Stimulated activated effector memory CD8-positive, alpha-beta T cell treated with anti-CD3 and anti-CD28 coated beads, Interleukin-12 subunit alpha, Interleukin-12 subunit beta, amount 100 ng/mL, for 72 hours (primary cell): ENCODE results near the gene PIP5K1B.
A peak's percentile ranks its signal among the peaks of the same experiment; 100 is the strongest.
"Not testable (repeated sequence)": the region's sequence is repeated elsewhere in the genome, so short reads cannot be mapped to it uniquely, and the experiment has no call there.

Source experiments
- ATAC-seq: fragments of 150-1000 bp; cut with Tn5 transposase; 2 replicates; pipeline ENCODE4 v1.10.0; 2021
- DNase-seq, 2 donors: peaks; one replicate each; pipeline ENCODE4 v3.0.0; 2021 to 2022; ENCODE audit warnings: low spot score in 2 of 2
- H3K27ac Mint-ChIP-seq: one replicate; pipeline ENCODE4 v1.8.0; 2022; ENCODE audit warnings: mild to moderate bottlenecking, mixed read lengths
- H3K36me3 Mint-ChIP-seq: one replicate; pipeline ENCODE4 v1.8.0; 2022; ENCODE audit warnings: mild to moderate bottlenecking, mixed read lengths
- H3K4me1 Mint-ChIP-seq: one replicate; pipeline ENCODE4 v1.8.0; 2022; ENCODE audit warnings: mixed read lengths
- H3K4me3 Mint-ChIP-seq: one replicate; pipeline ENCODE4 v1.8.0; 2022; ENCODE audit warnings: mild to moderate bottlenecking, mixed read lengths
- H3K9me3 Mint-ChIP-seq: one replicate; pipeline ENCODE4 v1.8.0; 2022; ENCODE audit warnings: mixed read lengths

The PIP5K1B gene, protein sequence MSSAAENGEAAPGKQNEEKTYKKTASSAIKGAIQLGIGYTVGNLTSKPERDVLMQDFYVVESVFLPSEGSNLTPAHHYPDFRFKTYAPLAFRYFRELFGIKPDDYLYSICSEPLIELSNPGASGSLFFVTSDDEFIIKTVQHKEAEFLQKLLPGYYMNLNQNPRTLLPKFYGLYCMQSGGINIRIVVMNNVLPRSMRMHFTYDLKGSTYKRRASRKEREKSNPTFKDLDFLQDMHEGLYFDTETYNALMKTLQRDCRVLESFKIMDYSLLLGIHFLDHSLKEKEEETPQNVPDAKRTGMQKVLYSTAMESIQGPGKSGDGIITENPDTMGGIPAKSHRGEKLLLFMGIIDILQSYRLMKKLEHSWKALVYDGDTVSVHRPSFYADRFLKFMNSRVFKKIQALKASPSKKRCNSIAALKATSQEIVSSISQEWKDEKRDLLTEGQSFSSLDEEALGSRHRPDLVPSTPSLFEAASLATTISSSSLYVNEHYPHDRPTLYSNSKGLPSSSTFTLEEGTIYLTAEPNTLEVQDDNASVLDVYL

DNA sequence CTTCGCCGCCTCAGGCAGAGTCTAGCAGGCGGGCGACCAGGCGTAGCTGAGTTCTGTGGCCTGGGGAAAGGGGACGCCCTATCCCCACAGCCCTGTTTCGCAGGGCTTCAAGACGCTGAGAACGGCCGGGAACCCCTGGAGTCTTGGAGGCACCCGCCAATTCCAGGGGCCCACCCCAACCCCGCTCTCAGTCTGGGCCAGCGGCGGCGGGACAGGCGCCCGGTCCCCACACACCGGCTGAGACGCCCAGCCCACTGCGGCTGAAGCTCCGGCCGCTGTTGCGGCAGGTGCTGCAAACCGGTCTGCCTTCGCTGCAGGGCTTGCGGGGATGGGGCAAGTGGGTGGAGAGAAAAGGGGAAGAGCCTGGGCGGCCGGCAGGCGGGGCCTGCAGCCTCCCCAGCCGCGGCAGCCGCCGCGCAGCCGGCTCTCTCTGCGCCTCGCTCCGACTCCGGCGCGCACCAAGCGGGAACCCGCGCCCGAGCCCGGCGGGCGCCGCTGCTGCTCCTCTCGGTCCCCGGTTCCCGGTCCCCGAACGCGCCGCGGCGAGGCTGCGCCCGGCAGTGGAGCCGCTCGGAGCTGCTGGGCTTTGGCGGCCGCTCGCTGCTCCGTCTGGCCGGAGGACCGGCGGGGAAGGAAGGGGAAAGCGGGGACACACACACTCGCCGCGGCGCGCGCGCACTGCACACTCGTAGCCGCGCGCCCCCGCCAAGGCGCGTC, at the start of gene PIP5K1B:
PIP5K1B (plus strand) TSS at position 427 of the 717 bp plus-strand sequence. CDS start 117,375 bp downstream, outside the sequence.
- Mint-ChIP-seq H3K27ac (no peak within 1 kb of the TSS), H3K9me3 (no peaks in the 10 kb centered on the region), H3K4me1 (no peaks in the 10 kb centered on the region), H3K4me3 (peak within 1 kb of the TSS; percentile 62), H3K36me3 (no peaks in the 10 kb centered on the region)
- peak; percentile 8 to 72 for DNase-seq
- ATAC-seq, result peak; percentile 78

DNA sequence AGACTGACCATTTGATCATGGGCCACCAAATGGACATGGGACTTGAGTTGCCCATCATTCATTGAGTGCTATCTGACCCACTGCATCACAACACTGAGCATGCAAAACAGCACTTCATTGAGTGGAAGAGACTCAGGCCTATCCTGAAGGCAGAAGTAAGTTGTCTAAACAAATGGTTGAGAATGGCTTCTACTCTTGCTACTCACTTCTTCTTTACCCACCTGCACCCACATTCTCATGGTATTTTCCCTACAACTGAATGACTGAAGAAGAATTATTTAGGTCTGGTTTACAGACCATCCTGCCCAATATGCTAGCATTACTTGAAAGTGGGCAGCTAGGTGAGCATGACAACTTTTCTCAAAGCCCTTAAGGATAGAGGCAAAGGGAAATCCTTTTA, 41.0 kb upstream of the PIP5K1B start:
- no peak for DNase-seq
- no peak for ATAC-seq
- Mint-ChIP-seq H3K4me3 (no peak overlapping the region), H3K4me1 (no peaks in the 10 kb centered on the region), H3K9me3 (no peaks in the 10 kb centered on the region), H3K36me3 (no peaks in the 10 kb centered on the region), H3K27ac (no peak overlapping the region)

DNA sequence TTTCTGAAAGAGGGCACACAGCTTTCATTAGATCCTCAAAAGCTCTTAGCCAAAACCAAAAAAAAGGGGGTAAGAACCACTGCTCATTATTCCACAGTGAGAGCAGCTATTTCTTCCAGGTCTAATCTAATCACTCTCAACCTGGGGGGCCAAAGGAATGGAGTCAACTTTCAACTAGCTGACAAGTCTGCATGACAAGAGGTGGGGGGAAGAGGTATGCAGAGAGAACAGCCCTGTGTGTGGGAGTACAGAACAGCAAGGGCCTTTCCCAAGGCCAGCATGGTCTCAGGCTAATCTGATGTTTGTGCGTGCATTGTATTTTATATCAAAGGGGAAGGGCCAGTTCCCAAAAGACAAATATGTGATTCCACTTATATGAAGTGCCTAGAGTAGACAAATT, 36.9 kb upstream of the PIP5K1B start:
- ATAC-seq (no peak), DNase-seq (no peak)
- H3K36me3 Mint-ChIP-seq, result no peaks in the 10 kb centered on the region
- H3K9me3 Mint-ChIP-seq, result no peaks in the 10 kb centered on the region
- H3K4me3 Mint-ChIP-seq, result no peak overlapping the region
- no peak overlapping the region for H3K27ac Mint-ChIP-seq
- no peaks in the 10 kb centered on the region for H3K4me1 Mint-ChIP-seq

DNA sequence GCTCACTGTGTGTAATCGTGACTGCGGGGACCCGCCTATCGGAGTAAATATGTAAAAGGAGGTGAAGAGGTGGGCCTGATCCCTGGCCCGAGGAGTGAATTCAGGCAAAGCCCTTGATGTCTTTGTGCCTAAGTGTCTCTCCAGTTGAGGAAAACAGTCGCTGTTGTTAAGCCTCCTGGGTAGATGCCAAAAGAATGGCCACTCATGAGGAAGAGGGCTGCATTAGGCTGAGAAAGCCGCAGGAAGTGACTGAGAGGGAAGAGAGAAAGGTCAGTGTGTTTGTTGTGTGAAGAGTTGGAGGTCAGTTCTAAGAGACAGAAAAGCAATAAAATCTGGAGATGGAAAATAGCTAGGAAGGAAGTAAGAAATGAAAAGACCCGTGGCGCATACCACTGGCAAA, 35.8 kb upstream of the PIP5K1B start:
- no peak for ATAC-seq
- no peaks in the 10 kb centered on the region for H3K9me3 Mint-ChIP-seq
- H3K4me1 Mint-ChIP-seq, result no peaks in the 10 kb centered on the region
- H3K27ac Mint-ChIP-seq, result no peak overlapping the region
- H3K36me3 Mint-ChIP-seq, result no peaks in the 10 kb centered on the region
- no peak for DNase-seq
- no peak overlapping the region for H3K4me3 Mint-ChIP-seq

DNA sequence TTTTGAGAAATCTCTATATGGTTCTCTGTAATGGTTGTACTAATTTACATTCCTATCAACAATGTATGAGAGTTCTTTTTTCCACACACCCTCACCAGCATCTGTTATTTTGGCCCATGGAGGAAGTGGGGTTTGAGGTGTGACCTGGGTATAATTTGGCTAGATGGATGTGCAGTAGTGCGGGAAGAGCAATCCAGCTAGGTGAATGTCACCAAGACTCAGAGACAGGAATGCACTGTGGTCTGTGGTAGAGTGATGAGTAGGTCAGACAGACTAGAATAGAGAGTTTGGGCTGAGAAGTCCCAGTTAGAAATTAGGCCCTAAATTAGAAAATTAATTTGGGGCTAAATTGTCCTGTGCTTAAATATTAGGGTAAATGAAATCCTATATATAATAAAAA, 32.8 kb upstream of the PIP5K1B start:
- Mint-ChIP-seq H3K27ac (no peak overlapping the region), H3K4me1 (no peaks in the 10 kb centered on the region), H3K36me3 (no peaks in the 10 kb centered on the region), H3K4me3 (no peak overlapping the region), H3K9me3 (no peaks in the 10 kb centered on the region)
- DNase-seq (no peak), ATAC-seq (no peak)

DNA sequence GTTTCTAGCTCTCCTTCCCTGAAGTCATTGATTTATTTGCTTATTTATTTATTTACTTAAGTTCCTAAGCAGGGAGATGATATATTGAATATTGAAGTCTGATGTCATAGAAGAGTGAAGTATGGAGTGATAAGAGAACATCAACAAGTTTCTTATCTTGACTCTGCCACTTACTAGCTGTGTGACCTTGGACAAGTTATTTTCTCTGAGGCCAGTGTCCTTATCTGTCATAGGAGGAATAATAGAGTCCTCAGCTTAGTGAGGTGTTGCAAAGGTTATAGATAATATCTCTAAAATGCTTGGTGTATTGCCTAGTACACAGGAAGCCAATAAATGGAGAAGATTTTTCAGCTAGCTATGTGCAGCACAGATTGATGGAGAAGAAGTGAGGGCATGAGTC, 32.4 kb upstream of the PIP5K1B start:
- H3K4me3 Mint-ChIP-seq, result no peak overlapping the region
- no peak for DNase-seq
- no peaks in the 10 kb centered on the region for H3K9me3 Mint-ChIP-seq
- H3K4me1 Mint-ChIP-seq, result no peaks in the 10 kb centered on the region
- ATAC-seq, result no peak
- no peak overlapping the region for H3K27ac Mint-ChIP-seq
- no peaks in the 10 kb centered on the region for H3K36me3 Mint-ChIP-seq

DNA sequence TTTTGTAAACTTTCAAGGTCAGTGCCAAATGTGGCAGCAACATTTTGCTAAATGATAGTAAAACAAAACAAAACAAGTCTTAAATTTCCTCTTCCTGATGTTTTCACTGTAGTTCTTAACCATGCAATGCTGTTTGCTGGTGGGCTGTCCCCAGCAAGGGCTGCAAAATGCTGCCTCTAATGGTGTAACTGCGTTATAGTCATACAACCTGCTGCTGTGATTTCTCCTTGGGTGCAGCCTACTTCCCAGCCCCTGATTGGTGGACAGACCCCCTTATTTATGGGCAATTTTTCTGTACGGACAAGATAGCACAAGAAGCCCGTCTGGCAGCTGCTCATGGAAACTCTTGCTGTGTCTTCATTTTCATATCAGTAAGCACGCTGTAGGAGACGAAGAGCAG, 26.6 kb upstream of the PIP5K1B start:
- Mint-ChIP-seq H3K4me1 (no peaks in the 10 kb centered on the region), H3K27ac (no peak overlapping the region), H3K9me3 (no peaks in the 10 kb centered on the region), H3K36me3 (no peaks in the 10 kb centered on the region), H3K4me3 (no peak overlapping the region)
- no peak for DNase-seq
- ATAC-seq, result no peak

DNA sequence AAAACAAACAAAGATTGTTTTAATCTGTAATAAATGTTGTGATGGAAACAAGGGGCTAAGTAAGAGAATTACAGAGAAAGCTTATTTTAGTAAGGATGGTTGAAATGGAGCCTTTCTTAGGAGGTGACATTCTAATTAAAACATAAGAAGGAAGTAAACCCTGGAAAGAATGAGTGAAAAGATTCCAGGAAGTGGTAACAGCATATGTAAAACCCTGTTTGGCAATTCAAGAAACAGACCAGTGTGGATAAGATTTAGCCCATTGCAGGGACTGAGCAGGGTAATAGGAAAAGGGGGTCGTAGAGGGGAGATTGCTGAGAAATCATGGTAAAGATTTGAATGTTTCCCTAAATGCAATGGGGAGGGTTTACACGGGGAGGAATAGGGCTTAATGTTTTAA, 21.6 kb upstream of the PIP5K1B start:
- H3K4me3 Mint-ChIP-seq, result no peak overlapping the region
- DNase-seq (no peak), ATAC-seq (no peak)
- no peaks in the 10 kb centered on the region for H3K4me1 Mint-ChIP-seq
- H3K27ac Mint-ChIP-seq, result no peak overlapping the region
- H3K36me3 Mint-ChIP-seq, result no peaks in the 10 kb centered on the region
- no peaks in the 10 kb centered on the region for H3K9me3 Mint-ChIP-seq

DNA sequence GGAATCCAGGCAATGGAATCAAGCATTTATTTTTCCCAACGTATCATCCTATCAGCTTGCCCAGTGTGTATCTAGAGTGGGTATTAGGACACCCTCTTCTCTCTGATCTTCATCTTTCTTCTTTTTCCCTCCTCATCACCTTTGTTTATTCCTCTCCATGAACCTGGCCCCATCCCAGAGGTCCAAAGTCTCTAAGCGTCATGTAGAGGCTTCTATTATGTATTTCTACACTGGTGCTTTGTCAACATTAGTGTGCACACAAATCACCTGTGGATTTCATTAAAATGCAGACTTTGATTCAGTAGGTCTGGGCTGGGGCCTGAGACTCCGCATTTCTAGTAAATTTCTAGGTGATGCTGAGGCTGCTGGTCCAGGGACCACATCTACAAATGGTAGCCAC, 19.8 kb upstream of the PIP5K1B start:
- no peak overlapping the region for H3K27ac Mint-ChIP-seq
- H3K4me1 Mint-ChIP-seq, result no peaks in the 10 kb centered on the region
- no peaks in the 10 kb centered on the region for H3K36me3 Mint-ChIP-seq
- no peaks in the 10 kb centered on the region for H3K9me3 Mint-ChIP-seq
- no peak overlapping the region for H3K4me3 Mint-ChIP-seq
- DNase-seq (no peak), ATAC-seq (no peak)

DNA sequence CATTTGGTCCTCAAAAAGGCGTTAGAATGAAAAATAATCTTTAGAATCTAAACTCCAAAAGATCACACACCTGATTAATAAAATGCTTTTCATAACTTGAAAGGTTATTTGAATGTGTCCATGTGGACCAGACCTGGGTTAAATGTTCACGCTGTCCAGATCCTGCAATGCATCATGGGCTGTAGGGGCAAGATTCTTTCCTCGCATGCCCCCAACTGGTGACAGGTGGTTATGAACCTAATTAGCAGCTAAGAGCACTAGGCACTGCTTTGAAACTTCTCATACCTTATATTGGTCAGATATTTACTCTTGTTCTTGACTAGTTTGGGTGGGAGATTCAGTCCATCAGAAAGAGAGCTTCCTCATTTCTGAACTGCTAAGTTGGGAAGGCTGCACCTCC, 19.3 kb upstream of the PIP5K1B start:
- Mint-ChIP-seq H3K4me1 (no peaks in the 10 kb centered on the region), H3K27ac (no peak overlapping the region), H3K9me3 (no peaks in the 10 kb centered on the region), H3K36me3 (no peaks in the 10 kb centered on the region), H3K4me3 (no peak overlapping the region)
- ATAC-seq, result peak; percentile 60
- peak in 1 of 2 donors; percentile 52 for DNase-seq

DNA sequence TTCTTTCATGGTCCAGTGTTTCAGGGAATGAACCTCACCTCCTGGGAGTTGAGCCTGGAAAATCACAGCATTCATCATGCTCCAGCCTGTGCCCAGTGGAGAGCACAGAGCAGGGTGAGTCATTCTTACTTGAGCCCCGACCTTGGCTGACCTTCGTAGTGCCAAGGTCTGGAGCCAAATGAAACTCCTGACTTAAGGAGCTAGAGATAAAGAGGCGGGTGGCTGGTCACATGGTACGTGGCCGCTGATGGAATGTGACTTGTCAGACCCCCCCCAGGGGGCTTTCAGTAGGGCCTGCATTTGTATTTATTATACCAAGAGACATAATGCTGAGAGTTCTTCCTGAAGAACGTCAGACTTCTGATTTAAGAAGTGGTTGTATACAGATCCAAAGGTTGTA, 15.0 kb upstream of the PIP5K1B start:
- no peaks in the 10 kb centered on the region for H3K9me3 Mint-ChIP-seq
- H3K27ac Mint-ChIP-seq, result no peak overlapping the region
- H3K36me3 Mint-ChIP-seq, result no peaks in the 10 kb centered on the region
- no peak overlapping the region for H3K4me3 Mint-ChIP-seq
- no peaks in the 10 kb centered on the region for H3K4me1 Mint-ChIP-seq
- DNase-seq, result no peak
- ATAC-seq, result no peak

DNA sequence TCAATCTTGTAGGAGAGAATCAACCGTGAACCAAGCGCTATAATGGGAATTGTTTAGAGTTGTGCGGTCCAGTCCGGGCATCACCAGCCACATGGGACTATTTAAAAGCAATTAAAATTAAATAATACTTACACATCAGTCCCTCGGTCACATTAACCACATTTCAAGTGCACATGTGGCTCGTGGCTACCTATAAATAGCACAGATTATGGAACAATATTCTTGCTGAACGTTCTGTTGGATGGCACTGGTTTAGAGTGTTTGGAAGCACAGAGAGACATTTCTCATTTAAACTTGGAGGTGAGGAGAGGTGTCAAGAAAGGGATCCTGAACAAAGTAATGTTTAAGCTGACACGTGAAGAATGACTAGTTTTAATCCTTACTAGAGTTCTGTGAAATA, 12.5 kb upstream of the PIP5K1B start:
- no peak for DNase-seq
- Mint-ChIP-seq H3K4me3 (no peak overlapping the region), H3K4me1 (no peaks in the 10 kb centered on the region), H3K9me3 (no peaks in the 10 kb centered on the region), H3K27ac (no peak overlapping the region), H3K36me3 (no peaks in the 10 kb centered on the region)
- ATAC-seq, result no peak

DNA sequence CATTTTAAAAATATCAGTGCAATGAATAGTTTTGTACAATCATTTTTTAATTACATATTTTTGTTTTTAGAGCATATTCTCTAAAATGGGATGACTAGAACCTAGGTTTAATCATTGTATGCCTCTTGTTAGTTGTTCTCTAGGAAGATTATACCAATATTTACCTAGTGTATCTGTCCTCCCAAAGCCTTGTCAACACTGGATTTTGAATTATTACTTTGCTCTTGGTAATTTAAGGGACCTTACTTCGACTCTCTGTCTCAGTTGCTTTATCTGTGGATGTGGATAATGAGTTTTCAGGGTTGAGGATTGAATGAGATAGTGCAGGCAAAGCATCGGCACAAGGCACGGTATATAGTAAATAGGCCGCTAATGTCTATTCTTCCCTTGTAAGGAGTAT, 10.9 kb upstream of the PIP5K1B start:
- DNase-seq (no peak), ATAC-seq (no peak)
- Mint-ChIP-seq H3K9me3 (no peaks in the 10 kb centered on the region), H3K36me3 (no peaks in the 10 kb centered on the region), H3K4me1 (no peaks in the 10 kb centered on the region), H3K4me3 (no peak overlapping the region), H3K27ac (no peak overlapping the region)

DNA sequence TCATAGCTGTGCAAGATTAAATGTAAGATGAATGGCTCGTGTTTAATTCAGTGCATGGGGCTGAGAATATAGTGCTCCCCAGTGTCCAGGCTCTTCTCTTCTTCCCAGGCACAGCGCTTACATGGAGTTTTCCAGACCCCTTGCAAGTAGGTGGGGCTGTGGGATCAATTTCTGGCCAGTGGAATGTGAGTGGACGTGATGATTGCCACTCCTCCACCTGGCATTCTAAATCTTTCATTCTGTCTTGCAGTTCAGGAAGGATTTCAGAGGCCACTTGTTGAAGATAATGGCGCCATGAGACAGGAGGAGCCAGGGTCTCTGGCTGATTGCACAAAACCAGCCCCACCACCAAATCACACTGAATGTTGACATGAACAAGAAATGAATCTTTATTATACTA, 7.2 kb upstream of the PIP5K1B start:
- H3K4me3 Mint-ChIP-seq, result no peak overlapping the region
- H3K9me3 Mint-ChIP-seq, result no peaks in the 10 kb centered on the region

DNA sequence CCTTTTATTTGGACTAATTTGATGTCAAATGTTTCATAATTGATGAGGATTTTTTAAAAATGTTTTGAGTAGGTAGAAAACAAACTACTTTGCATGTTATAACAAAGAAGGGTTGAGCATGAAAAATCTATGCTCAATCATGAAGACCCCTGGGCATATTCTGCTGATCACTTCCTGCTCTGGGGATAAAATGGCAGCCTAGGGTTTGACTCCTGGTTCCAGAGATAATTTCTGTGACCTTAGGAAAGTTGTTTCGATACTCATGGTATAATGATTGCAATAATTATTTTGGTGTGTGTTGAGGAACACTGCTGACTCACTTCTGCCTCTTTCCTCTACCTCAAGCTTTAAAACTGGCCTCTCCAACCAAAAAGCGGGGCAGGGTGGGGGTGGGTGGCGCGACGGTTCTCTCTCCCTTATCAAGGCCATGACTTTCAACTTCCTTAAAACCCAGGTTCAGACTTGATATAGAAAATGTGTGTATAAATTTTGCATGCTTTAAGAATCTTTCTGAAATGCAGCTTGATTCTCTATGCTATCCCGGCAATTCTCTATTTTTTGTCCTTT, 6.0 kb upstream of the PIP5K1B start:
- DNase-seq, result no peak
- H3K36me3 Mint-ChIP-seq, result no peaks in the 10 kb centered on the region
- no peak overlapping the region for H3K27ac Mint-ChIP-seq
- ATAC-seq, result no peak
- no peaks in the 10 kb centered on the region for H3K9me3 Mint-ChIP-seq
- no peaks in the 10 kb centered on the region for H3K4me1 Mint-ChIP-seq
- no peak overlapping the region for H3K4me3 Mint-ChIP-seq

More for the DNA sequence above, 7.2 kb upstream of the PIP5K1B start:
- ATAC-seq (no peak), DNase-seq (no peak)
- H3K36me3 Mint-ChIP-seq, result no peaks in the 10 kb centered on the region
- H3K4me1 Mint-ChIP-seq, result no peaks in the 10 kb centered on the region
- no peak overlapping the region for H3K27ac Mint-ChIP-seq

DNA sequence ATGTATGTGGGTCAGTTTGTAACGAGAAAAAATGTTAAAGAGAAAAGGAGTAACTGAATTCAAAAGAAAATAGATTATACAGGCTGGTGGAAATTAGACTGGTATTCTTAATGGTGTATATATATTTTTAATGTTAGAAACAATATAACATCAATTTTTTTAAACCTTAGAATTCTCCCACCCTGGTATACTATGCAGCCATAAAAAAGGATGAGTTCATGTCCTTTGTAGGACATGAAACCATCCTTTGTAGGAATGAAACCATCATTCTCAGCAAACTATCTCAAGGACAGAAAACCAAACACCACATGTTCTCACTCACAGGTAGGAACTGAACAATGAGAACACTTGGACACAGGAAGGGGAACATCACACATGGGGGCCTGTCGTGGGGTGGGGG, 5.4 kb upstream of the PIP5K1B start:
- not testable (repeated sequence) for DNase-seq, H3K9me3 Mint-ChIP-seq, ATAC-seq, H3K27ac Mint-ChIP-seq, H3K4me3 Mint-ChIP-seq, H3K36me3 Mint-ChIP-seq, H3K4me1 Mint-ChIP-seq
